ENCODE measurements around the gene POP4.

POP4 gene

GRCh38 chr19:29629836-29630534 is 23.9 kb downstream of the POP4 start:
- no peak for DNase-seq (ENCODE audit: low read depth in 2 of 2)

GRCh38 chr19:29630655-29631054 is 24.6 kb downstream of the POP4 start:
- no peak for DNase-seq (ENCODE audit: low read depth in 2 of 2)

GRCh38 chr19:29631450-29631849 is 25.4 kb downstream of the POP4 start:
- no peak for DNase-seq (ENCODE audit: low read depth in 2 of 2)

- no peak for DNase-seq (ENCODE audit: low read depth in 2 of 2)
Measured at GRCh38 chr19:29634002-29634401, 27.9 kb downstream of the POP4 start.

GRCh38 chr19:29634423-29635130 is 28.5 kb downstream of the POP4 start:
- no peak for DNase-seq (ENCODE audit: low read depth in 2 of 2)

GRCh38 chr19:29635963-29636362 is 29.9 kb downstream of the POP4 start:
- no peak for DNase-seq (ENCODE audit: low read depth in 2 of 2)

GRCh38 chr19:29636553-29637360 is 30.7 kb downstream of the POP4 start:
- no peak for DNase-seq (ENCODE audit: low read depth in 2 of 2)

GRCh38 chr19:29639086-29639485 is 33.0 kb downstream of the POP4 start:
- no peak for DNase-seq (ENCODE audit: low read depth in 2 of 2)

GRCh38 chr19:29640231-29640630 is 34.1 kb downstream of the POP4 start:
- DNase-seq (ENCODE audit: low read depth in 2 of 2), result no peak

GRCh38 chr19:29641597-29641996 is 35.5 kb downstream of the POP4 start:
- DNase-seq (ENCODE audit: low read depth in 2 of 2), result no peak

GRCh38 chr19:29643361-29643935 is 37.4 kb downstream of the POP4 start:
- DNase-seq (ENCODE audit: low read depth in 2 of 2), result no peak

- no peak for DNase-seq (ENCODE audit: low read depth in 2 of 2)
Measured at GRCh38 chr19:29644210-29644609, 38.1 kb downstream of the POP4 start.

GRCh38 chr19:29645491-29645867 is 39.4 kb downstream of the POP4 start:
- DNase-seq (ENCODE audit: low read depth in 2 of 2), result no peak

GRCh38 chr19:29645911-29646310 is 39.8 kb downstream of the POP4 start:
- no peak for DNase-seq (ENCODE audit: low read depth in 2 of 2)

- DNase-seq (ENCODE audit: low read depth in 2 of 2), result no peak
Measured at GRCh38 chr19:29650772-29651387, 44.8 kb downstream of the POP4 start.

GRCh38 chr19:29651622-29652394 is 45.7 kb downstream of the POP4 start:
- DNase-seq (ENCODE audit: low read depth in 2 of 2), result no peak

GRCh38 chr19:29653398-29653797 is 47.3 kb downstream of the POP4 start:
- no peak for DNase-seq (ENCODE audit: low read depth in 2 of 2)

- no peak for DNase-seq (ENCODE audit: low read depth in 2 of 2)
Measured at GRCh38 chr19:29655648-29656335, 49.7 kb downstream of the POP4 start.

GRCh38 chr19:29658221-29658991 is 52.3 kb downstream of the POP4 start:
- no peak for DNase-seq (ENCODE audit: low read depth in 2 of 2)

- DNase-seq (ENCODE audit: low read depth in 2 of 2), result no peak
Measured at GRCh38 chr19:29660835-29661234, 54.8 kb downstream of the POP4 start.
